SK-N-MC (cell line): ENCODE results near the gene NUDT9.
"Not testable (repeated sequence)": the region's sequence is repeated elsewhere in the genome, so short reads cannot be mapped to it uniquely, and the experiment has no call there.

Experiments
- EZH2 ChIP-seq: fragments of 200-600 bp; sonication (generic); IDR thresholded peaks from one replicate; pipeline ENCODE4 v1.6.1; 2017; ENCODE audit warnings: antibody characterized with exemption
- POLR2AphosphoS5 ChIP-seq: IDR thresholded peaks from 2 replicates; pipeline ENCODE4 v1.6.1; 2012; ENCODE audit warnings: mild to moderate bottlenecking, low read depth, low read length, borderline replicate concordance

- TF ChIP-seq POLR2AphosphoS5, EZH2: not testable (repeated sequence)
These were observed 18.6 kb upstream of the NUDT9 start for GRCh38 chr4:87403732-87404131.
